K562 (cell line): ENCODE data around the gene TALDO1. TPM values are rescaled to one million over a fixed set of nuclear protein-coding genes. Genes with fewer than 3 reads are reported as not detected.

ENCODE experiments used
- E2F8 ChIP-seq: fragments of 450-650 bp; IDR thresholded peaks from 2 replicates; pipeline ENCODE4 v1.7.1; 2018; ENCODE audit warnings: mild to moderate bottlenecking, low read depth; ENCODE audit not compliant: partially characterized antibody
- EHMT2 ChIP-seq: fragments of 450-650 bp; IDR thresholded peaks from 2 replicates; pipeline ENCODE4 v1.6.1; 2018; ENCODE audit warnings: antibody characterized with exemption
- FOXJ2 ChIP-seq: fragments of 200-800 bp; sonication (Bioruptor generic); IDR thresholded peaks from 2 replicates; pipeline ENCODE4 v1.6.1; 2016; ENCODE audit warnings: missing genetic modification characterization, missing compliant biosample characterization
- HNRNPK ChIP-seq: fragments of 200-400 bp; formaldehyde crosslinking; IDR thresholded peaks from one replicate; pipeline ENCODE4 v1.6.1; 2018; ENCODE audit warnings: mild to moderate bottlenecking, low read depth, low read length; ENCODE audit not compliant: poor library complexity, severe bottlenecking
- NEUROD1 ChIP-seq: fragments of 150-350 bp; IDR thresholded peaks from 2 replicates; pipeline ENCODE4 v1.6.1; 2014; ENCODE audit warnings: borderline replicate concordance, low read length, low read depth; ENCODE audit not compliant: partially characterized antibody
- NR2F6 ChIP-seq: fragments of 450-650 bp; formaldehyde crosslinking; IDR thresholded peaks from 2 replicates; pipeline ENCODE4 v1.4.0; 2020; ENCODE audit warnings: mild to moderate bottlenecking
- SIN3A ChIP-seq, 2 experiments: fragments of 150-350 bp in 1 of 2; IDR thresholded peaks; 2 replicates each; pipeline ENCODE4 v1.6.1; 2011 to 2016; ENCODE audit warnings: borderline replicate concordance in 2 of 2, low read depth in 2 of 2, low read length in 2 of 2, mild to moderate bottlenecking in 2 of 2, moderate library complexity in 2 of 2; ENCODE audit not compliant: control insufficient read depth in 1 of 2
- ZFP1 ChIP-seq: fragments of 450-650 bp; formaldehyde crosslinking; IDR thresholded peaks from 2 replicates; pipeline ENCODE4 v1.4.0; 2020; ENCODE audit warnings: mild to moderate bottlenecking, mixed read lengths
- ZNF318 ChIP-seq, 2 experiments: fragments of 450-650 bp; IDR thresholded peaks; 2 replicates each; pipeline ENCODE4 v1.6.1; 2016; ENCODE audit warnings: mild to moderate bottlenecking in 2 of 2, borderline replicate concordance in 1 of 2, low read depth in 1 of 2, moderate library complexity in 1 of 2
- polyA plus RNA-seq, 8 experiments: library from polyadenylated mRNA; depleted of rRNA in 4 of 8; stranded (reverse) in 5 of 8; unstranded in 3 of 8; fragments of >200 nt; fragmentation: Nextera tagmentation in 2 of 8; fragmentation: Illumina TruSeq in 1 of 8; extraction: Ambion mirVana in 2 of 8; extraction: Trizol in 1 of 8; gene quantifications; 2 replicates each; pipeline versions ENCODE4 v1.2.1 to v1.2.3, GENCODE V29; 2011 to 2014; ENCODE audit warnings: inconsistent platforms in 1 of 8, missing spikeins in 1 of 8
- total RNA-seq, 7 experiments: library from RNA; depleted of rRNA in 6 of 7; stranded (reverse); fragments of >200 nt in 6 of 7; fragmentation: Illumina TruSeq in 2 of 7; extraction: Trizol in 2 of 7; gene quantifications; 2 replicates each; pipeline versions ENCODE4 v1.2.1 to v1.2.3, GENCODE V29; 2011 to 2021; ENCODE audit warnings: low replicate concordance in 1 of 7
- TF ChIP-seq, protein P1 (sequence below), 2 experiments: IDR thresholded peaks; 2 replicates each; pipeline ENCODE4 v1.6.1; 2011; ENCODE audit warnings: borderline replicate concordance in 1 of 2, control low read depth in 1 of 2, low read depth in 1 of 2, low read length in 1 of 2, mild to moderate bottlenecking in 1 of 2, mixed read lengths in 1 of 2, moderate library complexity in 1 of 2; ENCODE audit not compliant: insufficient read depth in 1 of 2, insufficient read length in 1 of 2, poor library complexity in 1 of 2, severe bottlenecking in 1 of 2; ENCODE audit errors: extremely low read depth in 1 of 2

TALDO1 gene
- total and polyA plus RNA-seq, 9 of the 15 experiments (the other 6 are each of a cell fraction or from before 2014, with no cell fraction given), result 260 to 541 (median 441) TPM

GRCh38 chr11:727859-728748, 19.2 kb upstream of the TALDO1 start (continued):
- TF ChIP-seq E2F8, result no peak
- peak; percentile 32 to 83; a peak in 2 of 4 replicates for TF ChIP-seq SIN3A (IDR thresholded peaks at IDR 0.05; ENCODE audit: borderline replicate concordance in 2 of 2, control insufficient read depth in 1 of 2, low read depth in 2 of 2, low read length in 2 of 2)
- no peak for TF ChIP-seq FOXJ2 (tag)
- TF ChIP-seq NEUROD1, result peak; percentile 61
- no peak for TF ChIP-seq ZFP1
- no peak for TF ChIP-seq EHMT2
- no peak for TF ChIP-seq ZNF318 (IDR thresholded peaks at IDR 0.05; ENCODE audit: borderline replicate concordance in 1 of 2, low read depth in 1 of 2)
- TF ChIP-seq HNRNPK, result no peak
- no peak for TF ChIP-seq NR2F6 (CRISPR knock-in tag)
- TF ChIP-seq, protein P1, sequence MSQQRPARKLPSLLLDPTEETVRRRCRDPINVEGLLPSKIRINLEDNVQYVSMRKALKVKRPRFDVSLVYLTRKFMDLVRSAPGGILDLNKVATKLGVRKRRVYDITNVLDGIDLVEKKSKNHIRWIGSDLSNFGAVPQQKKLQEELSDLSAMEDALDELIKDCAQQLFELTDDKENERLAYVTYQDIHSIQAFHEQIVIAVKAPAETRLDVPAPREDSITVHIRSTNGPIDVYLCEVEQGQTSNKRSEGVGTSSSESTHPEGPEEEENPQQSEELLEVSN (IDR thresholded peaks at IDR 0.05; ENCODE audit: borderline replicate concordance in 1 of 2, extremely low read depth in 1 of 2, insufficient read depth in 1 of 2, insufficient read length in 1 of 2, low read depth in 1 of 2, low read length in 1 of 2, poor library complexity in 1 of 2, severe bottlenecking in 1 of 2), result peak in 1 of 2 experiments; percentile 38
